Uterus (tissue), 4 donors: ENCODE measurements around the gene STAT2. TPM values are rescaled to one million over a fixed set of nuclear protein-coding genes. Genes with fewer than 3 reads are reported as not detected.

Experiments
- DNase-seq, 2 donors: peaks; one replicate each; pipeline ENCODE4 v3.0.0-alpha.2; 2019 to 2020
- H3K27ac ChIP-seq, 2 donors: fragments of 200-600 bp; sonication (generic); 1 replicate in 1 of 2; 2 replicates in 1 of 2; pipeline ENCODE4 v1.5.1; 2016 to 2018
- H3K27me3 ChIP-seq, 2 donors: fragments of 200-600 bp; sonication (generic); one replicate each; pipeline ENCODE4 v1.5.1; 2018 to 2019; ENCODE audit warnings: control low read depth in 1 of 2
- H3K36me3 ChIP-seq, 2 donors: fragments of 200-600 bp; sonication (generic); one replicate each; pipeline ENCODE4 v1.5.1; 2019; ENCODE audit warnings: control low read depth in 1 of 2
- H3K4me1 ChIP-seq, 2 donors: fragments of 200-600 bp; sonication (generic); one replicate each; pipeline ENCODE4 v1.5.1; 2018 to 2019; ENCODE audit warnings: control low read depth in 1 of 2
- H3K4me3 ChIP-seq, 2 donors: fragments of 200-600 bp; sonication (generic); 1 replicate in 1 of 2; 2 replicates in 1 of 2; pipeline ENCODE4 v1.5.1; 2018 to 2019; ENCODE audit warnings: mild to moderate bottlenecking in 1 of 2
- H3K9me3 ChIP-seq, 2 donors: fragments of 200-600 bp; sonication (generic); one replicate each; pipeline ENCODE4 v1.5.1; 2019; ENCODE audit warnings: control low read depth in 1 of 2
- POLR2A ChIP-seq, 2 donors: fragments of 450-650 bp; IDR thresholded peaks; one replicate each; pipeline ENCODE4 v1.6.1; 2016; ENCODE audit warnings: antibody characterized with exemption in 2 of 2, mild to moderate bottlenecking in 1 of 2, moderate library complexity in 1 of 2
- intact Hi-C: fragments of 100-400 bp; cut with DNase I; formaldehyde crosslinking; loops from one replicate; pipeline ENCODE4 v1.15.1; 2023; ENCODE audit warnings: low total_unique reads
- total RNA-seq, 4 donors: library from RNA; depleted of rRNA in 3 of 4; stranded (reverse); fragments of >200 nt in 3 of 4; gene quantifications; one replicate each; pipeline versions ENCODE4 v1.1.0 to v1.2.4, GENCODE V29; 2014 to 2023
- TF ChIP-seq, protein P1 (sequence below), 4 experiments: fragments of 200-600 bp in 2 of 4; fragments of 450-650 bp in 2 of 4; sonication (generic) in 2 of 4; IDR thresholded peaks; one replicate each; pipeline ENCODE4 v1.5.1; 2016 to 2019; ENCODE audit warnings: antibody characterized with exemption in 4 of 4, mild to moderate bottlenecking in 2 of 4, moderate library complexity in 1 of 4
- donor health status: DM: yes; HTN: yes; CAD: no.

STAT2 gene
- total RNA-seq, 4 donors from 2014 or later = 63.2 to 173 (median 122) TPM

DNA sequence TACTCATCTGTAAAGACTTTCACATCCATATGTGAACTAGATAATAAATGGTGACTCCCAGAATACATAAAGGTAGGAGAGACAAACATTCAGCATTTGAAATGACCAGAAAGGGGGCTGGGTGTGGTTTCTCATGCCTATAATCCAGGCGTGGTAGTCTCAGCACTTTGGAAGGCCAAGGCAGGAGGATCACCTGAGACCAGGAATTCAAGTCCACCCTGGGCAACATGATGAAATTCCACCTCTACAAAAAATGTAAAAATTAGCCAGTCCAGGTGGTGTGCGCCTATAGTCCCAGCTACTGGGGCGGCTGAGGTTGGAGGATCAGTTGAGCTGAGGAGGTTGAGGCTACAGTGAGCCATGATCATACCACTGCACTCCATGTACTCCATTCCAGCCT, 55.6 kb downstream of the STAT2 start:
- H3K36me3 ChIP-seq = no peaks in the 10 kb centered on the region
- TF ChIP-seq, protein P1, sequence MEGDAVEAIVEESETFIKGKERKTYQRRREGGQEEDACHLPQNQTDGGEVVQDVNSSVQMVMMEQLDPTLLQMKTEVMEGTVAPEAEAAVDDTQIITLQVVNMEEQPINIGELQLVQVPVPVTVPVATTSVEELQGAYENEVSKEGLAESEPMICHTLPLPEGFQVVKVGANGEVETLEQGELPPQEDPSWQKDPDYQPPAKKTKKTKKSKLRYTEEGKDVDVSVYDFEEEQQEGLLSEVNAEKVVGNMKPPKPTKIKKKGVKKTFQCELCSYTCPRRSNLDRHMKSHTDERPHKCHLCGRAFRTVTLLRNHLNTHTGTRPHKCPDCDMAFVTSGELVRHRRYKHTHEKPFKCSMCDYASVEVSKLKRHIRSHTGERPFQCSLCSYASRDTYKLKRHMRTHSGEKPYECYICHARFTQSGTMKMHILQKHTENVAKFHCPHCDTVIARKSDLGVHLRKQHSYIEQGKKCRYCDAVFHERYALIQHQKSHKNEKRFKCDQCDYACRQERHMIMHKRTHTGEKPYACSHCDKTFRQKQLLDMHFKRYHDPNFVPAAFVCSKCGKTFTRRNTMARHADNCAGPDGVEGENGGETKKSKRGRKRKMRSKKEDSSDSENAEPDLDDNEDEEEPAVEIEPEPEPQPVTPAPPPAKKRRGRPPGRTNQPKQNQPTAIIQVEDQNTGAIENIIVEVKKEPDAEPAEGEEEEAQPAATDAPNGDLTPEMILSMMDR (IDR thresholded peaks at IDR 0.05) = no peak
- no peak for TF ChIP-seq POLR2A (IDR thresholded peaks at IDR 0.05)

DNA sequence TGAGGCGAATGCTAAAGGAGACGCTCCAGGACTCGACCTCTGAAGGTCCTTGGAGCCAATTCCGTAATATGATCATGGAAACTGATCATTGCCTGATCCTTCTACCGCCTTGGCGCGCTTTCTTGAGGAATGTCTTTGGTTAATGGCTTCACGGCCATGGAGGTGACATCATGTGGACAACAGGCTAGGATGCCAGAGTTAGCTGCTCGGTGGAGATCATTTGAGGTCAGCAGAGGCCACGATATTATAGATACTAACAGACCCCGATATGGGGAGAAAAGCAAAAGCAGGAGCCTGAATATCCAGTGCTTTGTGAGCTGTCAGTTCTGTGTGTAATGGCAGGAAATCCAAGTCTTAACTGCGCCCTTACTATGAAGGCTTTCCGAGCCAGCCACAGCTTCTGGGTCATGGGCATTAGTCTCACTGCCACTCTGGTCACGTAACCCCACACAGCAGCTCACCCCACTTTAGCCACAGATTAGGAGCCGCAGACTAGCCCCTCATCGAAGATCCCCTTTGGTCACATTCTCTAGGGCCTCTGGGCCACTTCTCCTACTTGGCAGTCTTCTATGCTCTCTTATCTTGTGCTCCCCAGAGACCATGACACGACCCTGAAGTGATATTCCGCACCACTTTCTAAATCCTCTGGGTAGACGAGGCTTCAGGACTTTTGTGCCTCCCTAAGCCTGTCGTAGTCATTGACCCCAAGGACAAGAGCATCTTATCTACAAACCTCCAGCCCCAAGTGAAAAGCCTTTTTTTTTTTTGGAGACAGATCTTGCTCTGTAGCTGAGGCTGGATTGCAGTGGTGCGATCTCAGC, 59.1 kb downstream of the STAT2 start:
- DNase-seq = no peak
- H3K27me3 ChIP-seq = no peaks in the 10 kb centered on the region
- H3K4me3 ChIP-seq = peak overlapping the region; percentile 85 to 86
- H3K36me3 ChIP-seq = no peaks in the 10 kb centered on the region
- no peaks in the 10 kb centered on the region for H3K9me3 ChIP-seq
- peaks cover 0 to 10% of the 10 kb centered on the region in 2 donors for H3K4me1 ChIP-seq
- TF ChIP-seq POLR2A (IDR thresholded peaks at IDR 0.05) = no peak
- TF ChIP-seq, protein P1 (IDR thresholded peaks at IDR 0.05) = no peak
- H3K27ac ChIP-seq = peak overlapping the region; percentile 93 to 94
- intact Hi-C loops = no loop called here

More for the DNA sequence above, 55.6 kb downstream of the STAT2 start:
- Histone ChIP-seq H3K4me1 (peaks cover 0 to 3% of the 10 kb centered on the region in 2 donors), H3K27ac (no peak overlapping the region), H3K27me3 (no peaks in the 10 kb centered on the region), H3K9me3 (no peaks in the 10 kb centered on the region), H3K4me3 (no peak overlapping the region)
- no peak for DNase-seq
- intact Hi-C loops = no loop called here

GRCh38 chr12:56299853-56300643, 59.9 kb downstream of the STAT2 start, which contains the start of gene CS:
Gene CS, minus strand, starts transcription at chr12:56300330. Its CDS starts 129 bp downstream, at chr12:56300201.
- H3K36me3 ChIP-seq = no peaks in the 10 kb centered on the region
- peaks cover 0 to 10% of the 10 kb centered on the region in 2 donors for H3K4me1 ChIP-seq
- peak within 1 kb of the TSS; percentile 85 to 86 for H3K4me3 ChIP-seq
- peak within 1 kb of the TSS; percentile 93 to 94 for H3K27ac ChIP-seq
- no peaks in the 10 kb centered on the region for H3K9me3 ChIP-seq
- intact Hi-C loops = no loop called here
- no peaks in the 10 kb centered on the region for H3K27me3 ChIP-seq
- TF ChIP-seq POLR2A (IDR thresholded peaks at IDR 0.05) = peak; percentile 55 to 74
- TF ChIP-seq, protein P1 (IDR thresholded peaks at IDR 0.05) = peak in 1 of 4 experiments; percentile 10
- DNase-seq = peak; percentile 98 to 99

GRCh38 chr12:56299308-56299852, 60.5 kb downstream of the STAT2 start:
- TF ChIP-seq, protein P1 (IDR thresholded peaks at IDR 0.05) = no peak
- TF ChIP-seq POLR2A (IDR thresholded peaks at IDR 0.05) = no peak
- Histone ChIP-seq H3K9me3 (no peaks in the 10 kb centered on the region), H3K27ac (peak overlapping the region; percentile 87 to 93), H3K4me1 (peaks cover 0 to 10% of the 10 kb centered on the region in 2 donors), H3K36me3 (no peaks in the 10 kb centered on the region), H3K4me3 (peak overlapping the region; percentile 85 to 86), H3K27me3 (no peaks in the 10 kb centered on the region)
- intact Hi-C loops = no loop called here
- DNase-seq = no peak
